ENCODE results near the gene VDAC2. TPM values are rescaled to one million over a fixed set of nuclear protein-coding genes. Genes with fewer than 3 reads are reported as not detected.

The VDAC2 gene
- total and polyA plus RNA-seq, 10 of the 15 experiments (the other 5 are each of a cell fraction or from before 2014, with no cell fraction given), result 73.4 to 294 (median 146) TPM

GRCh38 chr10:75176046-75176445, 34.5 kb upstream of the VDAC2 start:
- no peak overlapping the region for H3K4me2 ChIP-seq (ENCODE audit: control insufficient read depth, insufficient read depth)
- no peaks in the 10 kb centered on the region for H3K9me3 ChIP-seq (replicated peaks; ENCODE audit: control insufficient read depth, insufficient read depth, low read length)
- peaks cover 0 to 20% of the 10 kb centered on the region in 2 experiments; a peak in 2 of 4 replicates for H3K36me3 ChIP-seq (ENCODE audit: control insufficient read depth in 2 of 2, insufficient read depth in 2 of 2, low read length in 1 of 2)
- DNase-seq (ENCODE audit: low read depth, low spot score) (no peak), FAIRE-seq (no peak), ATAC-seq (no peak)
- intact Hi-C loops (cut with micrococcal nuclease; ENCODE audit: unreplicated experiment) (no loop called here), in situ Hi-C loops (cut with MboI) (no loop called here)
- peaks cover 3% of the 10 kb centered on the region; the same call in 1 of the 2 replicates for H3K4me1 ChIP-seq (ENCODE audit: control insufficient read depth, insufficient read depth, low read length)
- H3K4me3 ChIP-seq, result no peak overlapping the region
- no peaks in the 10 kb centered on the region; the same call in 1 of the 2 replicates for H3K79me2 ChIP-seq (ENCODE audit: control insufficient read depth, insufficient read depth, low read length)
- no peak overlapping the region for H2AFZ ChIP-seq (ENCODE audit: control insufficient read depth, low read depth, low read length)
- POLR2A ChIA-PET, result no interaction called here
- SMC1A ChIA-PET (ENCODE audit: uncharacterized antibody, unreplicated experiment), result interaction anchor here (2.0 kb wide), 1 partner anchor 12 kb away, joined by 7 read pairs; no protein-coding TSS in a partner anchor
- TF ChIP-seq POU2F2 (IDR thresholded peaks at IDR 0.05; ENCODE audit: borderline replicate concordance, low read depth, low read length) (no peak), FOS (IDR thresholded peaks at IDR 0.05; ENCODE audit: borderline replicate concordance, extremely low read depth, insufficient read length) (no peak)
- no TSS peak for BruUV-seq (replicated peaks)
- H3K9ac ChIP-seq (ENCODE audit: control insufficient read depth, insufficient read depth, low read length), result no peak overlapping the region
- no peaks in the 10 kb centered on the region for H3K27me3 ChIP-seq (replicated peaks in 1 of 2; ENCODE audit: control insufficient read depth in 2 of 2, insufficient read depth in 2 of 2, low read length in 1 of 2)
- H4K20me1 ChIP-seq (ENCODE audit: control insufficient read depth, insufficient read depth), result no peaks in the 10 kb centered on the region
- H3K27ac ChIP-seq (ENCODE audit: control insufficient read depth, insufficient read depth), result no peak overlapping the region
- WGBS (ENCODE audit: insufficient coverage, insufficient replicate concordance, low lambda C conversion rate, missing lambda C conversion rate), result 91% methylated on average over 6 of the region's 6 CpGs
- RAD21 ChIA-PET (ENCODE audit: unreplicated experiment), result no interaction called here
- CTCF ChIA-PET, result interaction anchor here (0.5 to 1.8 kb wide), 4 partner anchors 9 to 55 kb away, joined by 3 to 9 read pairs (median 4); no protein-coding TSS in a partner anchor

DNA sequence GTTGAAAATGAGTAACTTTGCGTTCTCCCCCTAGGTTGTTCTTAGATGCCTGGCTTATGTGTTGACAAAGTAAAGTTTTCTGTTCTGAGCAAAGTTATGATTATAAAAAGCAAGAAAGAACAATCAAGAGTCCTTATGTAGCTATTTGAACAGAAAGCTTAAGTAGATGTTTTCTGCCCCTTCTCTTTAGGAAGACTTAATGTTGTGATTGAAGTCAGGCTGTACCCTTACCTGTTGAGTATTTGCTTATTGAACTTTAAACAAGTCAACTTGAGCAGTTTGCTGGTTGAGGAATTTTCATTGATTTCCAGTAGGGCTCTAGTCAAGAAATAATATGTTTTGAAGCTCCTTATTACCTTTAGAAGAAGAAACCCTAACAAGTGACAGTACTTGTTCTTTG, 33.9 kb upstream of the VDAC2 start:
- no peaks in the 10 kb centered on the region; the same call in 1 of the 2 replicates for H3K79me2 ChIP-seq (ENCODE audit: control insufficient read depth, insufficient read depth, low read length)
- peaks cover 3% of the 10 kb centered on the region; the same call in 1 of the 2 replicates for H3K4me1 ChIP-seq (ENCODE audit: control insufficient read depth, insufficient read depth, low read length)
- peaks cover 0 to 20% of the 10 kb centered on the region in 2 experiments; a peak in 2 of 4 replicates for H3K36me3 ChIP-seq (ENCODE audit: control insufficient read depth in 2 of 2, insufficient read depth in 2 of 2, low read length in 1 of 2)
- ChIA-PET POLR2A (interaction anchor here (0.6 to 0.8 kb wide), 2 partner anchors 11 to 21 kb away, joined by 3 to 4 read pairs; no protein-coding TSS in a partner anchor), RAD21 (ENCODE audit: unreplicated experiment) (no interaction called here), SMC1A (ENCODE audit: uncharacterized antibody, unreplicated experiment) (interaction anchor here (1.5 to 2.0 kb wide), 2 partner anchors 11 to 46 kb away, joined by 5 to 7 read pairs; no protein-coding TSS in a partner anchor), CTCF (interaction anchor here (0.5 to 2.9 kb wide), 4 partner anchors 10 to 54 kb away, joined by 3 to 15 read pairs (median 5); no protein-coding TSS in a partner anchor)
- no peak overlapping the region for H3K27ac ChIP-seq (ENCODE audit: control insufficient read depth, insufficient read depth)
- no peak for ATAC-seq
- H3K9me3 ChIP-seq (replicated peaks; ENCODE audit: control insufficient read depth, insufficient read depth, low read length), result no peaks in the 10 kb centered on the region
- no TSS peak for BruUV-seq (replicated peaks)
- no peak overlapping the region for H3K4me3 ChIP-seq
- H4K20me1 ChIP-seq (ENCODE audit: control insufficient read depth, insufficient read depth), result no peaks in the 10 kb centered on the region
- intact Hi-C loops (cut with micrococcal nuclease; ENCODE audit: unreplicated experiment) (no loop called here), in situ Hi-C loops (cut with MboI) (no loop called here)
- H2AFZ ChIP-seq (ENCODE audit: control insufficient read depth, low read depth, low read length), result no peak overlapping the region
- DNase-seq (ENCODE audit: low read depth, low spot score), result no peak
- no peak overlapping the region for H3K9ac ChIP-seq (ENCODE audit: control insufficient read depth, insufficient read depth, low read length)
- no peaks in the 10 kb centered on the region for H3K27me3 ChIP-seq (replicated peaks in 1 of 2; ENCODE audit: control insufficient read depth in 2 of 2, insufficient read depth in 2 of 2, low read length in 1 of 2)
- H3K4me2 ChIP-seq (ENCODE audit: control insufficient read depth, insufficient read depth), result no peak overlapping the region
- FAIRE-seq, result no peak
- 100% methylated on average over 1 of the region's 1 CpG for WGBS (ENCODE audit: insufficient coverage, insufficient replicate concordance, low lambda C conversion rate, missing lambda C conversion rate)
- TF ChIP-seq EGR1 (IDR thresholded peaks at IDR 0.05; ENCODE audit: borderline replicate concordance in 1 of 2, low read depth in 2 of 2, low read length in 2 of 2) (no peak), PML (IDR thresholded peaks at IDR 0.05; ENCODE audit: low read length) (no peak), BRCA1 (IDR thresholded peaks at IDR 0.05; ENCODE audit: low read depth, low read length) (no peak), ZNF24 (IDR thresholded peaks at IDR 0.05) (no peak), TAF1 (IDR thresholded peaks at IDR 0.05; ENCODE audit: borderline replicate concordance, low read depth, low read length) (no peak), MXI1 (IDR thresholded peaks at IDR 0.05; ENCODE audit: low read depth, low read length) (no peak), CHD4 (IDR thresholded peaks at IDR 0.05) (no peak), POLR2A (IDR thresholded peaks at IDR 0.05; ENCODE audit: low read depth, low read length) (no peak)
- TF ChIP-seq, protein P1, sequence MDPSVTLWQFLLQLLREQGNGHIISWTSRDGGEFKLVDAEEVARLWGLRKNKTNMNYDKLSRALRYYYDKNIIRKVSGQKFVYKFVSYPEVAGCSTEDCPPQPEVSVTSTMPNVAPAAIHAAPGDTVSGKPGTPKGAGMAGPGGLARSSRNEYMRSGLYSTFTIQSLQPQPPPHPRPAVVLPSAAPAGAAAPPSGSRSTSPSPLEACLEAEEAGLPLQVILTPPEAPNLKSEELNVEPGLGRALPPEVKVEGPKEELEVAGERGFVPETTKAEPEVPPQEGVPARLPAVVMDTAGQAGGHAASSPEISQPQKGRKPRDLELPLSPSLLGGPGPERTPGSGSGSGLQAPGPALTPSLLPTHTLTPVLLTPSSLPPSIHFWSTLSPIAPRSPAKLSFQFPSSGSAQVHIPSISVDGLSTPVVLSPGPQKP (IDR thresholded peaks at IDR 0.05; ENCODE audit: low read depth, low read length), result no peak
- TF ChIP-seq, protein P2, sequence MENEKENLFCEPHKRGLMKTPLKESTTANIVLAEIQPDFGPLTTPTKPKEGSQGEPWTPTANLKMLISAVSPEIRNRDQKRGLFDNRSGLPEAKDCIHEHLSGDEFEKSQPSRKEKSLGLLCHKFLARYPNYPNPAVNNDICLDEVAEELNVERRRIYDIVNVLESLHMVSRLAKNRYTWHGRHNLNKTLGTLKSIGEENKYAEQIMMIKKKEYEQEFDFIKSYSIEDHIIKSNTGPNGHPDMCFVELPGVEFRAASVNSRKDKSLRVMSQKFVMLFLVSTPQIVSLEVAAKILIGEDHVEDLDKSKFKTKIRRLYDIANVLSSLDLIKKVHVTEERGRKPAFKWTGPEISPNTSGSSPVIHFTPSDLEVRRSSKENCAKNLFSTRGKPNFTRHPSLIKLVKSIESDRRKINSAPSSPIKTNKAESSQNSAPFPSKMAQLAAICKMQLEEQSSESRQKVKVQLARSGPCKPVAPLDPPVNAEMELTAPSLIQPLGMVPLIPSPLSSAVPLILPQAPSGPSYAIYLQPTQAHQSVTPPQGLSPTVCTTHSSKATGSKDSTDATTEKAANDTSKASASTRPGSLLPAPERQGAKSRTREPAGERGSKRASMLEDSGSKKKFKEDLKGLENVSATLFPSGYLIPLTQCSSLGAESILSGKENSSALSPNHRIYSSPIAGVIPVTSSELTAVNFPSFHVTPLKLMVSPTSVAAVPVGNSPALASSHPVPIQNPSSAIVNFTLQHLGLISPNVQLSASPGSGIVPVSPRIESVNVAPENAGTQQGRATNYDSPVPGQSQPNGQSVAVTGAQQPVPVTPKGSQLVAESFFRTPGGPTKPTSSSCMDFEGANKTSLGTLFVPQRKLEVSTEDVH (IDR thresholded peaks at IDR 0.05; ENCODE audit: low read depth, partially characterized antibody), result no peak
- TF ChIP-seq, protein P3, sequence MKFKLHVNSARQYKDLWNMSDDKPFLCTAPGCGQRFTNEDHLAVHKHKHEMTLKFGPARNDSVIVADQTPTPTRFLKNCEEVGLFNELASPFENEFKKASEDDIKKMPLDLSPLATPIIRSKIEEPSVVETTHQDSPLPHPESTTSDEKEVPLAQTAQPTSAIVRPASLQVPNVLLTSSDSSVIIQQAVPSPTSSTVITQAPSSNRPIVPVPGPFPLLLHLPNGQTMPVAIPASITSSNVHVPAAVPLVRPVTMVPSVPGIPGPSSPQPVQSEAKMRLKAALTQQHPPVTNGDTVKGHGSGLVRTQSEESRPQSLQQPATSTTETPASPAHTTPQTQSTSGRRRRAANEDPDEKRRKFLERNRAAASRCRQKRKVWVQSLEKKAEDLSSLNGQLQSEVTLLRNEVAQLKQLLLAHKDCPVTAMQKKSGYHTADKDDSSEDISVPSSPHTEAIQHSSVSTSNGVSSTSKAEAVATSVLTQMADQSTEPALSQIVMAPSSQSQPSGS (IDR thresholded peaks at IDR 0.05; ENCODE audit: low read length), result no peak
